ENCODE results near the gene CDC73.

- TF ChIP-seq CTCF (IDR thresholded peaks at IDR 0.05 in 8 of 11, conservative IDR thresholded peaks at IDR 0.05 in 3 of 11) (no peak), POLR2AphosphoS5 (IDR thresholded peaks at IDR 0.05) (no peak)
Measured at GRCh38 chr1:193242000-193242399, 120.2 kb downstream of the CDC73 start.

Measured in spleen (tissue), 7 donors.